ENCODE measurements around the gene SUMF1.

The SUMF1 gene

GRCh38 chr3:4413467-4413866 lies 53.6 kb downstream of the SUMF1 start:
- DNase-seq (ENCODE audit: low spot score), result no peak

- DNase-seq (ENCODE audit: low spot score), result no peak
Measured at GRCh38 chr3:4411833-4412232, 55.2 kb downstream of the SUMF1 start.

GRCh38 chr3:4411236-4411635 lies 55.8 kb downstream of the SUMF1 start:
- DNase-seq (ENCODE audit: low spot score), result no peak

- DNase-seq (ENCODE audit: low spot score), result no peak
Measured at GRCh38 chr3:4410606-4411005, 56.5 kb downstream of the SUMF1 start.

- no peak for DNase-seq (ENCODE audit: low spot score)
Measured at GRCh38 chr3:4409971-4410573, 57.0 kb downstream of the SUMF1 start.

- DNase-seq (ENCODE audit: low spot score), result no peak
Measured at GRCh38 chr3:4409415-4409814, 57.7 kb downstream of the SUMF1 start.

GRCh38 chr3:4408958-4409357 lies 58.1 kb downstream of the SUMF1 start:
- no peak for DNase-seq (ENCODE audit: low spot score)

- no peak for DNase-seq (ENCODE audit: low spot score)
Measured at GRCh38 chr3:4407941-4408340, 59.1 kb downstream of the SUMF1 start.

GRCh38 chr3:4406746-4407568 lies 60.1 kb downstream of the SUMF1 start:
- DNase-seq (ENCODE audit: low spot score), result no peak

GRCh38 chr3:4404881-4405280 lies 62.2 kb downstream of the SUMF1 start:
- DNase-seq (ENCODE audit: low spot score), result no peak

- no peak for DNase-seq (ENCODE audit: low spot score)
Measured at GRCh38 chr3:4401441-4401840, 65.6 kb downstream of the SUMF1 start.

- no peak for DNase-seq (ENCODE audit: low spot score)
Measured at GRCh38 chr3:4399476-4399875, 67.6 kb downstream of the SUMF1 start.

GRCh38 chr3:4398941-4399245 lies 68.2 kb downstream of the SUMF1 start:
- DNase-seq (ENCODE audit: low spot score), result no peak

GRCh38 chr3:4398120-4398940 lies 68.7 kb downstream of the SUMF1 start:
- no peak for DNase-seq (ENCODE audit: low spot score)

GRCh38 chr3:4397466-4397865 lies 69.6 kb downstream of the SUMF1 start:
- no peak for DNase-seq (ENCODE audit: low spot score)

GRCh38 chr3:4396542-4396941 lies 70.5 kb downstream of the SUMF1 start:
- DNase-seq (ENCODE audit: low spot score), result no peak

- DNase-seq (ENCODE audit: low spot score), result no peak
Measured at GRCh38 chr3:4396006-4396405, 71.1 kb downstream of the SUMF1 start.

GRCh38 chr3:4395448-4395847 lies 71.6 kb downstream of the SUMF1 start:
- DNase-seq (ENCODE audit: low spot score), result no peak

GRCh38 chr3:4394567-4394966 lies 72.5 kb downstream of the SUMF1 start:
- DNase-seq (ENCODE audit: low spot score), result no peak

- DNase-seq (ENCODE audit: low spot score), result no peak
Measured at GRCh38 chr3:4394048-4394447, 73.0 kb downstream of the SUMF1 start.

GRCh38 chr3:4392992-4393391 lies 74.1 kb downstream of the SUMF1 start:
- no peak for DNase-seq (ENCODE audit: low spot score)

- DNase-seq (ENCODE audit: low spot score), result no peak
Measured at GRCh38 chr3:4387210-4388204, 79.6 kb downstream of the SUMF1 start.

Data from SW480 (cell line).